Gastroesophageal sphincter (tissue), 3 donors: Measurements from ENCODE around the gene DPYD.

ENCODE experiments used
- CTCF ChIP-seq, 4 experiments: fragments of 200-600 bp in 2 of 4; fragments of 450-650 bp in 2 of 4; sonication (generic) in 1 of 4; IDR thresholded peaks; one replicate each; pipeline ENCODE4 v1.5.1; 2017 to 2019; ENCODE audit warnings: antibody characterized with exemption in 4 of 4, mild to moderate bottlenecking in 2 of 4, moderate library complexity in 2 of 4
- POLR2A ChIP-seq, 2 donors: fragments of 450-650 bp; IDR thresholded peaks; one replicate each; pipeline ENCODE4 v1.6.1; 2017; ENCODE audit warnings: antibody characterized with exemption in 2 of 2, mild to moderate bottlenecking in 2 of 2, moderate library complexity in 1 of 2
- POLR2AphosphoS5 ChIP-seq: sonication (generic); formaldehyde crosslinking; IDR thresholded peaks from one replicate; pipeline ENCODE4 v1.6.1; 2017; ENCODE audit warnings: antibody characterized with exemption

- TF ChIP-seq CTCF (IDR thresholded peaks at IDR 0.05) (no peak), POLR2AphosphoS5 (no peak), POLR2A (IDR thresholded peaks at IDR 0.05) (no peak)
These were observed 469.6 kb downstream of the DPYD start for GRCh38 chr1:97451046-97451826.
